ENCODE data around the gene ALDOC.

GRCh38 chr17:28545787-28546415 is 30.8 kb downstream of the ALDOC start:
- TF ChIP-seq CTCF (IDR thresholded peaks at IDR 0.05 in 4 of 5, conservative IDR thresholded peaks at IDR 0.05 in 1 of 5) (no peak), POLR2A (IDR thresholded peaks at IDR 0.05) (no peak)
